Measurements from ENCODE around the gene SORCS2. TPM values are rescaled to one million over a fixed set of nuclear protein-coding genes. Genes with fewer than 3 reads are reported as not detected.

The SORCS2 gene
- total and polyA plus RNA-seq, 2 experiments from 2014 or later: 0.38 to 1.4 TPM

DNA sequence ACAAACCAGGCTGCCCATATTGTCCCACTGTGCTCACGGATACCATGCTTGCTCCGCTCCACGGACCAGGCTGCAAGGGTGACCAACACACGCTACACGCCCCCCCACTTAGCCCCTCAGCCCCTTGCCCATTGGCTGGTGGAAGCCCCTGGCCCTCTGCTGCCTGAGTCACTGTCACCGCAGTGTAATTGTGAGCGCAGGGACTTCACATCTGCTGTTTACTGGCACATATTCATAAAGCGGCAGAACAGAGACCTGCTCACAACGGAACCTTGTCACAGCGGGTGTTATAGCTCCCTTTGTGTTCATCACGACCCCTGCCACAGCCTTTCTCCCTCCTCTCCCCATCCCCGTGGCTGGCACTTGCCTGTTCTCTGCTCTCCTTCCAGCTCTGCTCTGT lies 158.7 kb downstream of the SORCS2 start:
- H3K4me3 ChIP-seq: no peak overlapping the region
- H2AFZ ChIP-seq: no peak overlapping the region
- DNase-seq: no peak
- 76 to 80% methylated on average over 12 of the region's 12 CpGs for WGBS, 2 experiments (ENCODE audit: low coverage in 1 of 2, low lambda C conversion rate in 2 of 2, missing lambda C conversion rate in 2 of 2)
- peaks cover 9% of the 10 kb centered on the region for H3F3A ChIP-seq (ENCODE audit: insufficient read depth)
- peaks cover 6% of the 10 kb centered on the region for H3K9me3 ChIP-seq (ENCODE audit: low read depth)
- in situ Hi-C loops (cut with MboI): no loop called here
- no peaks in the 10 kb centered on the region for H3K36me3 ChIP-seq (ENCODE audit: low read depth)
- TF ChIP-seq EZH2 (IDR thresholded peaks at IDR 0.05; ENCODE audit: insufficient read depth, poor library complexity, severe bottlenecking) (no peak), EZH2phosphoT487 (IDR thresholded peaks at IDR 0.05; ENCODE audit: insufficient read depth, low read depth) (no peak)
- H3K9ac ChIP-seq: no peak overlapping the region
- H3K4me1 ChIP-seq (ENCODE audit: insufficient read depth): peaks cover 13% of the 10 kb centered on the region
- no peak overlapping the region for H3K4me2 ChIP-seq (ENCODE audit: unreplicated experiment)
- no peaks in the 10 kb centered on the region for H4K20me1 ChIP-seq (ENCODE audit: insufficient read depth)
- H3K27me3 ChIP-seq (replicated peaks; ENCODE audit: insufficient read depth): peaks cover 21% of the 10 kb centered on the region
- H3K27ac ChIP-seq: no peak overlapping the region
- no peaks in the 10 kb centered on the region for H3K79me2 ChIP-seq (ENCODE audit: insufficient read depth)
- H3K9me2 ChIP-seq (ENCODE audit: insufficient read depth): no peaks in the 10 kb centered on the region

DNA sequence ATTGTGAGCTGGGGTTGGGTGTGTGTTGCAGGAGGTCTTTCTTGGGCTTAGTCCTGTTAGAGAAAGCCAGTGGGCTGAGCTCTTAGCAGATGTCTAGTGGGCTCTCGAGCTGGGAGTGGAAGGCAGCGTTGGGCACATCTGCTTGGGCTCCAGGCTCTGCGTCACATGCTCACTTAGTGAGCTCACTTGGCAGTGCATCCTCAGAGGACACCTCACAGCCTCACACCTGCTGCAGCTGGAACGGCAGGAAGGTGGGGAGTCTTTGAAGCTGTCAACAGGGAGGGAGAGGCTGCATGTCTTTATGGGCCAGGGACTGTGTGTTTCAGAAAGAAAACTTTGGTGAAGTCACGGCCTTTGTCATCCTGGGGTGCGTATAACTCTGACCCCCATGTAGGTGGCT lies 160.1 kb downstream of the SORCS2 start:
- H3K79me2 ChIP-seq (ENCODE audit: insufficient read depth): no peaks in the 10 kb centered on the region
- no peaks in the 10 kb centered on the region for H4K20me1 ChIP-seq (ENCODE audit: insufficient read depth)
- H3K9ac ChIP-seq: no peak overlapping the region
- H3K4me3 ChIP-seq: no peak overlapping the region
- WGBS, 2 experiments (ENCODE audit: low coverage in 1 of 2, low lambda C conversion rate in 2 of 2, missing lambda C conversion rate in 2 of 2): 88 to 89% methylated on average over 6 of the region's 6 CpGs
- no peak for TF ChIP-seq EZH2phosphoT487 (IDR thresholded peaks at IDR 0.05; ENCODE audit: insufficient read depth, low read depth)
- TF ChIP-seq EZH2 (IDR thresholded peaks at IDR 0.05; ENCODE audit: insufficient read depth, poor library complexity, severe bottlenecking): no peak
- no peak overlapping the region for H2AFZ ChIP-seq
- H3K27ac ChIP-seq: no peak overlapping the region
- no peak overlapping the region for H3K4me2 ChIP-seq (ENCODE audit: unreplicated experiment)
- H3K4me1 ChIP-seq (ENCODE audit: insufficient read depth): peaks cover 13% of the 10 kb centered on the region
- H3K9me2 ChIP-seq (ENCODE audit: insufficient read depth): no peaks in the 10 kb centered on the region
- peaks cover 14% of the 10 kb centered on the region for H3K27me3 ChIP-seq (replicated peaks; ENCODE audit: insufficient read depth)
- DNase-seq: no peak
- no peaks in the 10 kb centered on the region for H3K36me3 ChIP-seq (ENCODE audit: low read depth)
- no peaks in the 10 kb centered on the region for H3K9me3 ChIP-seq (ENCODE audit: low read depth)
- H3F3A ChIP-seq (ENCODE audit: insufficient read depth): peaks cover 9% of the 10 kb centered on the region
- in situ Hi-C loops (cut with MboI): no loop called here

DNA sequence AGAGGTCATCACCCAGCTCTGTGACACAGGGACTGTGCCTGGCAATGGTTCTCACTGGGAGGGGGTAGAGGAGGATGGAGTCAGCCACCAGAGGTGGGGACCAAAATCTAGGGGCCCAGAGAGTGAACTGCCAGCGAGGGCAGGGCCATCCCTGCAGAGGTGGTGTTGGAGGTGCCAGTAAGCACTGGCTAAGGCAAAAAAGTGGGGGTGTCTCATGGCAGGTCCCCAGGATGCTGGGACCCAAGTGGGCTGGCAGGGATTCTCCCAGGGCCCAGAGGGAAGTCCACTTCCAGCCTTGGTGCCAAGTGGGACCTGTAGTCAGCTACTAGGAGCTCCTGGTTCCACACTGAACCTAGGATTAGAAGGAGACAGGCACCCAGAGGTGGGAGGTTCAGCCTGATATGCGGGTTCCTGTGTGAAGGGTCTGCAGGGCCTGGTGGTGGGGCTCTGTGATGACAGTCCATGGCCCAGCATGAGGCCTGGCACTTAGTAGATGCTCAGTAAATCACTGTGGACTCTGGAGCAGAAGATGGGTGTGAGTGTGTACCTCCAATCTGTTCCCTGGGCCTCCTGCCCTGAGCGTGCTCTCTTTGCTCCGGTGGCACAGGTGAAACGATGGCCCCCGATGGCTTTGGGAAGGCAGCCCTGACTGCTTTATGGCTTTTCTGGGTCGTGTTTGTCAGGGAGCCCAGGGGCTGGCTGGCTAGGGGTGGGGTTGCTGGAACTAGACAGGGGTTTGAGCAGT lies 160.9 kb downstream of the SORCS2 start:
- TF ChIP-seq EZH2 (IDR thresholded peaks at IDR 0.05; ENCODE audit: insufficient read depth, poor library complexity, severe bottlenecking) (no peak), EZH2phosphoT487 (IDR thresholded peaks at IDR 0.05; ENCODE audit: insufficient read depth, low read depth) (no peak)
- in situ Hi-C loops (cut with MboI): no loop called here
- Histone ChIP-seq H3K4me2 (ENCODE audit: unreplicated experiment) (no peak overlapping the region), H3F3A (ENCODE audit: insufficient read depth) (peaks cover 8% of the 10 kb centered on the region), H3K9me2 (ENCODE audit: insufficient read depth) (no peaks in the 10 kb centered on the region), H3K4me1 (ENCODE audit: insufficient read depth) (peaks cover 12% of the 10 kb centered on the region), H3K79me2 (ENCODE audit: insufficient read depth) (no peaks in the 10 kb centered on the region), H3K27me3 (replicated peaks; ENCODE audit: insufficient read depth) (peaks cover 14% of the 10 kb centered on the region), H3K4me3 (no peak overlapping the region), H3K27ac (no peak overlapping the region), H3K36me3 (ENCODE audit: low read depth) (no peaks in the 10 kb centered on the region), H3K9ac (no peak overlapping the region), H3K9me3 (ENCODE audit: low read depth) (no peaks in the 10 kb centered on the region), H4K20me1 (ENCODE audit: insufficient read depth) (no peaks in the 10 kb centered on the region), H2AFZ (no peak overlapping the region)
- DNase-seq: no peak
- WGBS, 2 experiments (ENCODE audit: low coverage in 1 of 2, low lambda C conversion rate in 2 of 2, missing lambda C conversion rate in 2 of 2): 79 to 80% methylated on average over 7 of the region's 7 CpGs

DNA sequence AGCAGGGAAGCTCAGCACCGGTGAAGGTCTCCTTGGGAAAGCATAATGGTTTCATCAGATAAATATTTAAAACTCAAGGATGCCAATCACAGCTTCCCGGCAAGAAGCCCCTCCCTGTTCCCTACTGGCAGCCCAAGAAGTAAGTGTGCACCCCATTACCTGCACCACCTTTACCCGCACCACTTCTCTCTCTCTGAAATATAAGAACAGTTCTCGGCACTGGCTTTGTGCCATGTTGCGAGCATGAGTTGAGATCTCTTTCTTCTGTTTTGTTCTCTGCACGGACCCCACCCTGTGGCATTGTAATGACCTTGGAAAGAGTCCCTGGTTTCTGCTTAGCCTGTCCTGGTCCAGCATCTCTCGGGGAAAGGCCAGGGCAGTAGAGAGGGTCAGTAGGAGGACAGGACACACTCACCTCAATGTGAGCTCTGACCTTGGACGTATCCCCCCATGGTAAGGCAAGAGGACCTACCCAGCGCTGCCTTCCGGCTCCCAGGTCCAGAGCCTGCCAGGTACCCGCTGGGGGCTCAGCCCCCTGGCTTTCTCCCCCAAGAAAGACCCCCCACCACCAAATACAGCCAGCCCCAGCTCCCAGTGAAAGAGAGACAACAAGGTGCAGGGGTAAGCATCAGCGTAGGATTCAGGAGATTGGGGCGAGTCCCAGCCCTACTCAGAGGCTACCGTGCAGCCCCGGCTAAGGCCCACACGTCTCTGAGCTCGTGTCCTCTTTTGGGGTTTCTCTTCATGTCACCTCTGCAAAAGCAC lies 161.7 kb downstream of the SORCS2 start:
- Histone ChIP-seq H3K36me3 (ENCODE audit: low read depth) (no peaks in the 10 kb centered on the region), H3K9ac (no peak overlapping the region), H2AFZ (no peak overlapping the region), H3K4me3 (no peak overlapping the region), H3K9me2 (ENCODE audit: insufficient read depth) (no peaks in the 10 kb centered on the region), H3F3A (ENCODE audit: insufficient read depth) (peaks cover 8% of the 10 kb centered on the region; the same call in 1 of the 2 replicates), H3K27me3 (replicated peaks; ENCODE audit: insufficient read depth) (peaks cover 14% of the 10 kb centered on the region), H4K20me1 (ENCODE audit: insufficient read depth) (no peaks in the 10 kb centered on the region), H3K4me2 (ENCODE audit: unreplicated experiment) (no peak overlapping the region), H3K79me2 (ENCODE audit: insufficient read depth) (no peaks in the 10 kb centered on the region), H3K9me3 (ENCODE audit: low read depth) (no peaks in the 10 kb centered on the region), H3K27ac (no peak overlapping the region), H3K4me1 (ENCODE audit: insufficient read depth) (peaks cover 14% of the 10 kb centered on the region)
- DNase-seq: no peak
- in situ Hi-C loops (cut with MboI): no loop called here
- WGBS, 2 experiments (ENCODE audit: low coverage in 1 of 2, low lambda C conversion rate in 2 of 2, missing lambda C conversion rate in 2 of 2): 73 to 74% methylated on average over 17 of the region's 17 CpGs
- TF ChIP-seq EZH2phosphoT487 (IDR thresholded peaks at IDR 0.05; ENCODE audit: insufficient read depth, low read depth) (no peak), EZH2 (IDR thresholded peaks at IDR 0.05; ENCODE audit: insufficient read depth, poor library complexity, severe bottlenecking) (no peak)

Measured in GM23248 (cell line).